ENCODE data around the gene NKAIN4.

DNA sequence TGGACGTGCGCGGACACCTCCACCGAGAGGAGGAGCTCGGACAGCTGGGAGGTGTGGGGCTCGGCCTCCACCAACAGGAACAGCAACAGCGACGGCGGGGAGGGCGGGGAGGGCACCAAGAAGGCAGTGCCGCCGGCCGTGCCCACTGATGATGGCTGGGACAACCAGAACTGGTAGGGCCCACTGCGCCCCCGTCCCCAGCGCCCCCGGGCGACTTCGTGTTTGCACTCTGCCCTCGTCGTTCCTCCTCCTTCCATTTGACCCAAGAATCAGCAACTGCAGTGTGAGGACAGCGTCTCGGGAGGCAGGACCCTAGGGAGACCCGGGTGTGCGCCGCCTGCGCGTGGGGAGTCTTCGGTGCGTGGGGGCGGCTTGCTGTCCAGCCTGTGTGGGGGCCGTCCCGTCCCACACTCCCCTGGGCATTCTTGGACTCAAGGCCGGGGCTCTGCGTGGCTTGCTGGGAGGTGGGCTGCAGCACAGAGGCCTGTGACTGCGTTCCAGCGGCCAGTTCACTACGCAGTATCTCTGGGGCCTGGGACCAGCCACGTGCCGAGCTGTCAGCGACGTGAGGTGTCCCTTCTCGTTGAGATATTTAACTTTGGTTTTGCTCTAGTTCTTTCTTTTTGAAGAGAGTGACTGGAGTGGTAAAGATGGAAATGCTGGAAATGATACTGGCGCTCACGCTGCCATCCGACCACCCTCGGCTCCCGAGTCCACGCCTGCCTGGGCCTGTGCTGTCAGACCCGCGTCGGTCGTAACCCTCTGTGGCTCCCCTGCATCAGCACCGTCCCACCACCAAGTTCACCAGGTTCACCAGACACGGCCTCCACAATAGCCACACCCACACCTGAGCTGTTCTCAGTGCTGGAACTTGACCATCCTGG, 33.7 kb upstream of the NKAIN4 start:
- no peak for TF ChIP-seq EZH2 (IDR thresholded peaks at IDR 0.05; ENCODE audit: low read length, unreplicated experiment)
- TF ChIP-seq EZH2phosphoT487 (IDR thresholded peaks at IDR 0.05; ENCODE audit: borderline replicate concordance, low read length) = no peak
- TF ChIP-seq, protein P1, sequence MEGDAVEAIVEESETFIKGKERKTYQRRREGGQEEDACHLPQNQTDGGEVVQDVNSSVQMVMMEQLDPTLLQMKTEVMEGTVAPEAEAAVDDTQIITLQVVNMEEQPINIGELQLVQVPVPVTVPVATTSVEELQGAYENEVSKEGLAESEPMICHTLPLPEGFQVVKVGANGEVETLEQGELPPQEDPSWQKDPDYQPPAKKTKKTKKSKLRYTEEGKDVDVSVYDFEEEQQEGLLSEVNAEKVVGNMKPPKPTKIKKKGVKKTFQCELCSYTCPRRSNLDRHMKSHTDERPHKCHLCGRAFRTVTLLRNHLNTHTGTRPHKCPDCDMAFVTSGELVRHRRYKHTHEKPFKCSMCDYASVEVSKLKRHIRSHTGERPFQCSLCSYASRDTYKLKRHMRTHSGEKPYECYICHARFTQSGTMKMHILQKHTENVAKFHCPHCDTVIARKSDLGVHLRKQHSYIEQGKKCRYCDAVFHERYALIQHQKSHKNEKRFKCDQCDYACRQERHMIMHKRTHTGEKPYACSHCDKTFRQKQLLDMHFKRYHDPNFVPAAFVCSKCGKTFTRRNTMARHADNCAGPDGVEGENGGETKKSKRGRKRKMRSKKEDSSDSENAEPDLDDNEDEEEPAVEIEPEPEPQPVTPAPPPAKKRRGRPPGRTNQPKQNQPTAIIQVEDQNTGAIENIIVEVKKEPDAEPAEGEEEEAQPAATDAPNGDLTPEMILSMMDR (conservative IDR thresholded peaks at IDR 0.05; ENCODE audit: low read depth, low read length) = no peak
